SK-N-SH treated with all-trans-retinoic acid at 6 μM for 48 hours (cell line): ENCODE results near the gene CEACAM21.

Source experiments
- ESRRG ChIP-seq: fragments of 250-450 bp; sonication (Bioruptor Pico); IDR thresholded peaks from 2 replicates; pipeline ENCODE4 v1.6.1; 2021; ENCODE audit warnings: mild to moderate bottlenecking
- ISL1 ChIP-seq: fragments of 250-450 bp; sonication (Bioruptor Pico); IDR thresholded peaks from 2 replicates; pipeline ENCODE4 v2.1.2; 2022; ENCODE audit warnings: mild to moderate bottlenecking, moderate library complexity
- PATZ1 ChIP-seq: fragments of 250-450 bp; sonication (Bioruptor Pico); IDR thresholded peaks from 2 replicates; pipeline ENCODE4 v1.8.0; 2020; ENCODE audit warnings: mild to moderate bottlenecking, moderate library complexity, borderline replicate concordance
- RARB ChIP-seq: fragments of 250-450 bp; sonication (Bioruptor Pico); IDR thresholded peaks from 2 replicates; pipeline ENCODE4 v1.8.0; 2021; ENCODE audit warnings: mild to moderate bottlenecking, moderate library complexity
- SNAI2 ChIP-seq: fragments of 250-450 bp; sonication (Bioruptor Pico); IDR thresholded peaks from 2 replicates; pipeline ENCODE4 v1.5.0; 2020; ENCODE audit warnings: mild to moderate bottlenecking, moderate library complexity
- TOX ChIP-seq: fragments of 250-450 bp; sonication (Bioruptor Pico); IDR thresholded peaks from 2 replicates; pipeline ENCODE4 v1.8.0; 2021; ENCODE audit warnings: mild to moderate bottlenecking, moderate library complexity, borderline replicate concordance
- ZNF70 ChIP-seq: fragments of 450-650 bp; formaldehyde crosslinking; IDR thresholded peaks from 2 replicates; pipeline ENCODE4 v1.5.0; 2020; ENCODE audit warnings: mild to moderate bottlenecking, moderate library complexity
- TF ChIP-seq, protein P1 (sequence below): fragments of 250-450 bp; sonication (Bioruptor Pico); IDR thresholded peaks from 2 replicates; pipeline ENCODE4 v1.8.0; 2021; ENCODE audit warnings: low read depth, mild to moderate bottlenecking, moderate library complexity, borderline replicate concordance
- TF ChIP-seq, protein P2 (sequence below): fragments of 250-450 bp; sonication (Bioruptor Pico); IDR thresholded peaks from 2 replicates; pipeline ENCODE4 v1.5.1; 2020; ENCODE audit warnings: low read depth, mild to moderate bottlenecking, moderate library complexity

- TF ChIP-seq, protein P1, sequence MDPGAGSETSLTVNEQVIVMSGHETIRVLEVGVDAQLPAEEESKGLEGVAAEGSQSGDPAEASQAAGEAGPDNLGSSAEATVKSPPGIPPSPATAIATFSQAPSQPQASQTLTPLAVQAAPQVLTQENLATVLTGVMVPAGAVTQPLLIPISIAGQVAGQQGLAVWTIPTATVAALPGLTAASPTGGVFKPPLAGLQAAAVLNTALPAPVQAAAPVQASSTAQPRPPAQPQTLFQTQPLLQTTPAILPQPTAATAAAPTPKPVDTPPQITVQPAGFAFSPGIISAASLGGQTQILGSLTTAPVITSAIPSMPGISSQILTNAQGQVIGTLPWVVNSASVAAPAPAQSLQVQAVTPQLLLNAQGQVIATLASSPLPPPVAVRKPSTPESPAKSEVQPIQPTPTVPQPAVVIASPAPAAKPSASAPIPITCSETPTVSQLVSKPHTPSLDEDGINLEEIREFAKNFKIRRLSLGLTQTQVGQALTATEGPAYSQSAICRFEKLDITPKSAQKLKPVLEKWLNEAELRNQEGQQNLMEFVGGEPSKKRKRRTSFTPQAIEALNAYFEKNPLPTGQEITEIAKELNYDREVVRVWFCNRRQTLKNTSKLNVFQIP (CRISPR knock-in tag) = no peak
- no peak for TF ChIP-seq PATZ1 (CRISPR knock-in tag)
- TF ChIP-seq ESRRG = no peak
- TF ChIP-seq ISL1 (CRISPR knock-in tag) = no peak
- TF ChIP-seq, protein P2, sequence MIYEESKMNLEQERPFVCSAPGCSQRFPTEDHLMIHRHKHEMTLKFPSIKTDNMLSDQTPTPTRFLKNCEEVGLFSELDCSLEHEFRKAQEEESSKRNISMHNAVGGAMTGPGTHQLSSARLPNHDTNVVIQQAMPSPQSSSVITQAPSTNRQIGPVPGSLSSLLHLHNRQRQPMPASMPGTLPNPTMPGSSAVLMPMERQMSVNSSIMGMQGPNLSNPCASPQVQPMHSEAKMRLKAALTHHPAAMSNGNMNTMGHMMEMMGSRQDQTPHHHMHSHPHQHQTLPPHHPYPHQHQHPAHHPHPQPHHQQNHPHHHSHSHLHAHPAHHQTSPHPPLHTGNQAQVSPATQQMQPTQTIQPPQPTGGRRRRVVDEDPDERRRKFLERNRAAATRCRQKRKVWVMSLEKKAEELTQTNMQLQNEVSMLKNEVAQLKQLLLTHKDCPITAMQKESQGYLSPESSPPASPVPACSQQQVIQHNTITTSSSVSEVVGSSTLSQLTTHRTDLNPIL (CRISPR knock-in tag) = no peak
- TF ChIP-seq TOX (CRISPR knock-in tag) = no peak
- no peak for TF ChIP-seq RARB (CRISPR knock-in tag)
- TF ChIP-seq SNAI2 (CRISPR knock-in tag) = no peak
- TF ChIP-seq ZNF70 (CRISPR knock-in tag) = no peak
Observed at GRCh38 chr19:41551212-41551610, 24.8 kb upstream of the CEACAM21 start.
